Fibroblast of skin of left biceps (primary cell): ENCODE measurements around the gene ENHO.

Experiments
- DNase-seq, 2 experiments: peaks; one replicate each; pipeline ENCODE4 v3.0.0-alpha.2; 2013; ENCODE audit warnings: low read depth in 2 of 2

Gene ENHO

GRCh38 chr9:34475097-34475496, 47.7 kb downstream of the ENHO start:
- no peak for DNase-seq
